ENCODE measurements around the gene KAT8.

DNA sequence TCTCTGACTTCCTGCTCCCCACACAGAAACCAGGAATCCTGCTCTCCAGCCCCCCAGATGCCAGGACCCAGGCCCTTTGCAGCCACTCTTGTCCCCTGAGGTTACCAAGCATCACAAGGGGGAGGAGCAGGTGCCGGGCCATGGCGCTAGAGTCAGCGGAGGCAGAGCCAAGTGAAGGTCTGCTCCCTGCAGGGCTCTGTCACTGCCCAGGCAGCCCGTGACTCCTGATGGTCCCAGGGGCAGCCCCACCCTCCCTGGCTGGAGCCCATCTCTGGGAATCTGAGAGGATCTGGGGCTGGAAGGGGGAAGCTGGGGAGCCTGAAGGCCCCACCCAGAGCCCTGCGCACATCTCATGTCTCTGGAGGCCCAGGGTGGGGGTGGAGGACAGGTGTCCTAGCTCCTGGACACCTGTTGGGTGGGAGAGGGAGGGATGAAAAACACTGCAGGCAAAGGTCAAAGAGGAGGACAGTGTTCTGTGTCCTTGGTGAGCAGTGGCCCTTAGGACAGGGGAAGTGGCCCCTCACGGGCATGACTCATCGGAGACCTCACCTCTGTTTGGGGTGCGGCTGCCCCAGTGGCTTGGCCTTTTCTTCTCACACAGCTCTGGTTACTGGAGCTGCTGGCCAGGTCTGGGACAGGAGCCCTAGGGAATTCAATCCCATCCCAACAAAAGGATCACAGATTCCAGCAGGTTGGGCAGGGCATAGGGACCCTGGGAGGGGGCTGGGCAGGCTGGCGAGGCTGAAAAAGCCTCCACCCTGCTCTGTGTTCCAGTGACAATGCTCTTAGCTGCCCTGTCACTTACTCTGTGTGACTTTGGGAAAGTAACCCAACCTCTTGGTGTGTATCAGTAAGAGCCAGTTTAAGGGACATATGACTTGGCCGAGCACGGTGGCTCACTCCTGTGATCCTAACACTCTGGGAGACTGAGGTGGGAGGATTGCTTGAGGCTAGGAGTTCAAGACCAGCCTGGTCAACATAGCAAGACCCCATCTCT lies 32.7 kb downstream of the KAT8 start, which contains the start of gene PRSS36:
- no peak for TF ChIP-seq ELF4 (IDR thresholded peaks at IDR 0.05)
- TF ChIP-seq SP1 (IDR thresholded peaks at IDR 0.05), result no peak
- no peak for TF ChIP-seq SUZ12 (IDR thresholded peaks at IDR 0.05)
- TF ChIP-seq HDGF (IDR thresholded peaks at IDR 0.05; ENCODE audit: borderline replicate concordance), result no peak
- TF ChIP-seq TARDBP (IDR thresholded peaks at IDR 0.05), result no peak
- TF ChIP-seq, protein P1, sequence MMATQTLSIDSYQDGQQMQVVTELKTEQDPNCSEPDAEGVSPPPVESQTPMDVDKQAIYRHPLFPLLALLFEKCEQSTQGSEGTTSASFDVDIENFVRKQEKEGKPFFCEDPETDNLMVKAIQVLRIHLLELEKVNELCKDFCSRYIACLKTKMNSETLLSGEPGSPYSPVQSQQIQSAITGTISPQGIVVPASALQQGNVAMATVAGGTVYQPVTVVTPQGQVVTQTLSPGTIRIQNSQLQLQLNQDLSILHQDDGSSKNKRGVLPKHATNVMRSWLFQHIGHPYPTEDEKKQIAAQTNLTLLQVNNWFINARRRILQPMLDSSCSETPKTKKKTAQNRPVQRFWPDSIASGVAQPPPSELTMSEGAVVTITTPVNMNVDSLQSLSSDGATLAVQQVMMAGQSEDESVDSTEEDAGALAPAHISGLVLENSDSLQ (IDR thresholded peaks at IDR 0.05), result no peak
- no peak for TF ChIP-seq ZNF384 (IDR thresholded peaks at IDR 0.05)
- TF ChIP-seq ARNT (IDR thresholded peaks at IDR 0.05), result no peak
- no peak for TF ChIP-seq FOXM1 (IDR thresholded peaks at IDR 0.05; ENCODE audit: borderline replicate concordance)
- TF ChIP-seq BHLHE40 (IDR thresholded peaks at IDR 0.05; ENCODE audit: borderline replicate concordance), result no peak
- no peak for TF ChIP-seq FOXA1 (IDR thresholded peaks at IDR 0.05)
- TF ChIP-seq L3MBTL2 (conservative IDR thresholded peaks at IDR 0.05), result no peak
- TF ChIP-seq FOXK2 (IDR thresholded peaks at IDR 0.05), result no peak

Data from HEK293T (cell line).